ENCODE measurements around the gene ZNF473.

Gene ZNF473

GRCh38 chr19:50051964-50052363, 26.2 kb downstream of the ZNF473 start:
- TF ChIP-seq, protein P1, sequence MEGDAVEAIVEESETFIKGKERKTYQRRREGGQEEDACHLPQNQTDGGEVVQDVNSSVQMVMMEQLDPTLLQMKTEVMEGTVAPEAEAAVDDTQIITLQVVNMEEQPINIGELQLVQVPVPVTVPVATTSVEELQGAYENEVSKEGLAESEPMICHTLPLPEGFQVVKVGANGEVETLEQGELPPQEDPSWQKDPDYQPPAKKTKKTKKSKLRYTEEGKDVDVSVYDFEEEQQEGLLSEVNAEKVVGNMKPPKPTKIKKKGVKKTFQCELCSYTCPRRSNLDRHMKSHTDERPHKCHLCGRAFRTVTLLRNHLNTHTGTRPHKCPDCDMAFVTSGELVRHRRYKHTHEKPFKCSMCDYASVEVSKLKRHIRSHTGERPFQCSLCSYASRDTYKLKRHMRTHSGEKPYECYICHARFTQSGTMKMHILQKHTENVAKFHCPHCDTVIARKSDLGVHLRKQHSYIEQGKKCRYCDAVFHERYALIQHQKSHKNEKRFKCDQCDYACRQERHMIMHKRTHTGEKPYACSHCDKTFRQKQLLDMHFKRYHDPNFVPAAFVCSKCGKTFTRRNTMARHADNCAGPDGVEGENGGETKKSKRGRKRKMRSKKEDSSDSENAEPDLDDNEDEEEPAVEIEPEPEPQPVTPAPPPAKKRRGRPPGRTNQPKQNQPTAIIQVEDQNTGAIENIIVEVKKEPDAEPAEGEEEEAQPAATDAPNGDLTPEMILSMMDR (IDR thresholded peaks at IDR 0.05; ENCODE audit: borderline replicate concordance, control extremely low read depth, extremely low read depth, insufficient read depth, missing control alignments), result no peak
- no peak for DNase-seq (ENCODE audit: low spot score)
- in situ Hi-C loops (cut with MboI; ENCODE audit: low sequenced_read_pairs, unreplicated experiment), result no loop called here

DNA sequence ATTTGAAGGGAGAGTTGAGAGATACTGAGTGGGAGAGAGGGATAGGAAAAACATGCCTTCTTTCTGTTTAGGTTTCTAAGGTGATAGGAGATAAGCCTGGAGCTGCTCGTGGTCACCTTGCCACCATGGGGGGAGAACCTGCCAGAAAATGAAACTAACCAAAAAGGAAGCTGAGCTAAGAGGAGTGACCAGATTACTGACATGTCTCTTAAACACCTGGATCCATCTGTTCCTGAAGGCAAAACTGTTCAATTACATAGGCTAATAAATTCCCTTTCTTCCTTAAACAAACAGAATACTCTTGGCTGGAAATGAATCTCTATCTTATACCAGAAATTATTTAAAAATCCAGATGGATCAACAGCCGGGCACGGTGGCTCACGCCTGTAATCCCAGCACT, 27.3 kb downstream of the ZNF473 start:
- no peak for DNase-seq (ENCODE audit: low spot score)
- in situ Hi-C loops (cut with MboI; ENCODE audit: low sequenced_read_pairs, unreplicated experiment), result no loop called here
- TF ChIP-seq, protein P1 (IDR thresholded peaks at IDR 0.05; ENCODE audit: borderline replicate concordance, control extremely low read depth, extremely low read depth, insufficient read depth, missing control alignments), result no peak

- in situ Hi-C loops (cut with MboI; ENCODE audit: low sequenced_read_pairs, unreplicated experiment), result no loop called here
- no peak for DNase-seq (ENCODE audit: low spot score)
- TF ChIP-seq, protein P1 (IDR thresholded peaks at IDR 0.05; ENCODE audit: borderline replicate concordance, control extremely low read depth, extremely low read depth, insufficient read depth, missing control alignments), result no peak
These were observed 32.6 kb downstream of the ZNF473 start for GRCh38 chr19:50058425-50058824.

DNA sequence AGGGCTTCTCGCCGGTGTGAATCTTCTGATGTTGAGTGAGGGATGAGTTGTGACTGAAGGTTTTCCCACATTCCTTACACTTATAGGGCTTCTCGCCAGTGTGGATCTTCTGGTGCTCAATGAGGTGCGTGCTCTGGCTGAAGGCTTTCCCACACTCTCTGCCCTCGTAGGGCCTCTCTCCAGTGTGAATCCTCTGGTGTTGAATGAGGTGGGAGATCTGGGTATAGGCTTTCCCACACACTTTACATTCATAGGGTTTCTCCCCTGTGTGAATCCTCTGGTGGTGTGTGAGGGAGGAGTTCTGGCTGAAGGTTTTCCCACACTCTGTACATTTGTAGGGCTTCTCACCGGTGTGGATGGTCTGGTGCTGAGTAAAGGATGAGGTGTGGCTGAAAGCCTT, 33.2 kb downstream of the ZNF473 start:
- in situ Hi-C loops (cut with MboI; ENCODE audit: low sequenced_read_pairs, unreplicated experiment), result no loop called here
- DNase-seq (ENCODE audit: low spot score), result no peak
- TF ChIP-seq, protein P1 (IDR thresholded peaks at IDR 0.05; ENCODE audit: borderline replicate concordance, control extremely low read depth, extremely low read depth, insufficient read depth, missing control alignments), result no peak

- TF ChIP-seq, protein P1 (IDR thresholded peaks at IDR 0.05; ENCODE audit: borderline replicate concordance, control extremely low read depth, extremely low read depth, insufficient read depth, missing control alignments), result no peak
- no peak for DNase-seq (ENCODE audit: low spot score)
- in situ Hi-C loops (cut with MboI; ENCODE audit: low sequenced_read_pairs, unreplicated experiment), result no loop called here
These were observed 34.3 kb downstream of the ZNF473 start for GRCh38 chr19:50060107-50060506.

- TF ChIP-seq, protein P1 (IDR thresholded peaks at IDR 0.05; ENCODE audit: borderline replicate concordance, control extremely low read depth, extremely low read depth, insufficient read depth, missing control alignments), result no peak
- no peak for DNase-seq (ENCODE audit: low spot score)
- in situ Hi-C loops (cut with MboI; ENCODE audit: low sequenced_read_pairs, unreplicated experiment), result no loop called here
These were observed 35.8 kb downstream of the ZNF473 start for GRCh38 chr19:50061650-50062049.

DNA sequence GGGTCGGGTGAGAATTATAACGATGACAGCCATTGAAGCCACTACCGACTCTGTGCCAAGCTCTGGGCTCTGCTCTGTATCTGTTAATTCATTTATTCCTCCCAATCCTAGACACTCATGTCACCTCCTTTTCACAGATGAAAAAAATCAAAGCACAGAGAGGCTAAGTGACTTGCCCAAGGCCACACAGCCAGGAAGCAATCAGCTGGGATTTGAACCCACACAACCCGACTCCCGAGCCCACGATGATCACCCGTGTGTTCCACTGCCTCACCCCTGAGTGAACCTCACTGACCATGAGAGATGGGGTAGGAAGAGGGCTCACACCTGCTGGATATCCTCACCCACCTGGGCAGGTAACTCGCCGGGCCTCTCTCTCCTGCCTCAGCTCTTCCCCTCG, 40.1 kb downstream of the ZNF473 start:
- TF ChIP-seq, protein P1 (IDR thresholded peaks at IDR 0.05; ENCODE audit: borderline replicate concordance, control extremely low read depth, extremely low read depth, insufficient read depth, missing control alignments), result no peak
- in situ Hi-C loops (cut with MboI; ENCODE audit: low sequenced_read_pairs, unreplicated experiment), result no loop called here
- DNase-seq (ENCODE audit: low spot score), result no peak

All from GM13976 (cell line).